ENCODE data around the gene DEPDC4.
"Not testable (repeated sequence)": the region's sequence is repeated elsewhere in the genome, so short reads cannot be mapped to it uniquely, and the experiment has no call there.

The DEPDC4 gene

GRCh38 chr12:100265107-100265506, 1.8 kb downstream of the DEPDC4 start:
- not testable (repeated sequence) for DNase-seq (ENCODE audit: low read depth in 4 of 4, low spot score in 1 of 4)

GRCh38 chr12:100263131-100263530, 3.7 kb downstream of the DEPDC4 start:
- DNase-seq (ENCODE audit: low read depth in 4 of 4, low spot score in 1 of 4), result no peak

- no peak for DNase-seq (ENCODE audit: low read depth in 4 of 4, low spot score in 1 of 4)
Measured at GRCh38 chr12:100258127-100258526, 8.8 kb downstream of the DEPDC4 start.

GRCh38 chr12:100254876-100255275, 12.0 kb downstream of the DEPDC4 start:
- no peak for DNase-seq (ENCODE audit: low read depth in 4 of 4, low spot score in 1 of 4)

DNA sequence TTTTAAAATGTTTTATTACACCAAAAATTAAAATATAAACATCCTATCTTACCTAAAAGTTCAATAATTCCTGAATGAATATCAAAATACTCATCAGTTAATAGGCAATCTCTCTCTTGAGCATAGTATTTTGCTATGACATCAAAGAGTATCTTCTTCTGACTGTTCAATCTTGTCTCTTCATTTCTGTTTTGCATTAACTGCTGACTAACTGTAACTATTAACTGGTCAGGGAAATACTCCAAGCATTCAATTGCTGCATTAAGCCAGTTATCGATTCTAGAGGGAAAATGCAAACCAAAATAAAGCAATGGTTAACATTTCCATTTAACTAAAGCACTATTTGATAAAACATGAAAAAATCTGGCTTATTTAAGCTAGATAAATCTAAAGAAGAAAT, 13.4 kb downstream of the DEPDC4 start:
- no peak for DNase-seq (ENCODE audit: low read depth in 4 of 4, low spot score in 1 of 4)

DNA sequence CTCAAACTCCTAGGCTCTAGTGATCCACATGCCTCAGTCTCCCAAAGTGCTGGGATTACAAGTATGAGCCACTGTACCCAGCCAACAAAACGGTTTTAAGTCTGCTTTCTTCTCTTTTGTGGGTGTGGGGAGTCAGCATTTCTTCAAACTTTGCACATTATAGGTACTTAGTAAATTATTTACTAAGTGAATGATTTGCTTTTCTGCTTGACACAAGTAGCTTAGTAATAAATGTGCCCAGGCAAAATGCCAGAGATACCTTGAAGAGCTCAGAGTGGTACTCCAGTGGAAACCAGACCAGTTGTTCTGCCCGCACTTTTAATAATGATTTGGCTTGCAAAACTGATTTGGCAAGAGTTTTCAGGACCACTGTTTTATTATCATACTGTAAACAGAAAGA, 15.0 kb downstream of the DEPDC4 start:
- no peak for DNase-seq (ENCODE audit: low read depth in 4 of 4, low spot score in 1 of 4)

DNA sequence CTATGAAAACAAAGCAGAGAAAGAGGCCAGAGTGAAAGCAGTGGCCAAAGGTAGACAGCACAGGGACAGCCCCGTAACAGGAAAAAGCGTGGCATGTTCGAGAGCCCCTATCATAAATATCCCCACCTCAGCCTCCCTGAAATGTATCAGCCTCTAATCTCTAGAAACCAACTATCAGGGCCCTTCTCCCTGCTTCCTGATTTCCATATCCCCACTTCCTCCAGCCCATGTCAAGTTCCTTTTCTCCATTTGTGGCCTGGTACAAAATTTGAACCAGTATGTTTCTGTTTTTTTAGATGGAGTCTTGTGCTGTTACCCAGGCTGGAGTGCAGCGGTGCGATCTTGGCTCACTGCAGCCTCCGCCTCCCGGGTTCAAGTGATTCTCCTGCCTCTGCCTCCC, 16.9 kb downstream of the DEPDC4 start:
- no peak for DNase-seq (ENCODE audit: low read depth in 4 of 4, low spot score in 1 of 4)

- DNase-seq (ENCODE audit: low read depth in 4 of 4, low spot score in 1 of 4), result no peak
Measured at GRCh38 chr12:100248886-100249285, 18.0 kb downstream of the DEPDC4 start.

DNA sequence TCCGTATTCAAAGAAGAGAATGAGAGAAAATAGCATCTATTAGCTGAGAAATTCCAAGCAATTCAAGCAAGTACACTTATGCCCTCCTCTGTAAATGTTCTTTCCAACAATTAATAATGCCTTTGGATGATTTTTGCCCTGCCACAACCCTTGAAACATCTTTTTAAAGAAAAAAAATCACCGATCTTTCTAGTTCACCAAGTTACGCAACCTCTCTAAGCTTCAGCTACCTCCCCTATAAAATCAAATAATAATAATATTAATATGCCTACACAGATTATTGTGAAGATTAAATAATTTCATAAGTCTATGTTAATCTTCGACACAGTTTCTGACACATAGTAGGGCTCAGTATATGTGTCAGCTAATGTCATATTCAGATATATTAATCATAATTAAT, 19.1 kb downstream of the DEPDC4 start:
- DNase-seq (ENCODE audit: low read depth in 4 of 4, low spot score in 1 of 4), result no peak

DNA sequence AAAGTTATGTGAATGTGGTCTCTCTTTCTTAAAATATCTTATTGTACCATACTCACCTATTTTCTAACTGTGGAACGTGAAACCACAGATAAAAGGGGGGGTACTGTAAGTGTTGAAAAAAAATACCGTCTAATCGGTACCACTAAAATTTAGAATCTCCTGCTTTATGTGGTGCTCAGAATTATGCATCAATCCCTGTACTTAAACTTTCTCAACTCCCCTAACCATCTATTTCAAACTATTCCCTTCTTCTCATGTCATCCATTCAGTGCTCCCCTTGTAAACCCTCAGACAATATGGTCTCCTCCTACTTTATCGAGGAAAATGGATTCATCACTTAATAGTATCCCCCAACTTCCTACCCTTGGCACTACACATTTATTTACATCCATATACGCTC, 23.7 kb downstream of the DEPDC4 start:
- no peak for DNase-seq (ENCODE audit: low read depth in 4 of 4, low spot score in 1 of 4)

- no peak for DNase-seq (ENCODE audit: low read depth in 4 of 4, low spot score in 1 of 4)
Measured at GRCh38 chr12:100239589-100239988, 27.3 kb downstream of the DEPDC4 start.

- DNase-seq (ENCODE audit: low read depth in 4 of 4, low spot score in 1 of 4), result no peak
Measured at GRCh38 chr12:100238801-100239200, 28.1 kb downstream of the DEPDC4 start.

GRCh38 chr12:100234591-100235304, 32.1 kb downstream of the DEPDC4 start:
- no peak for DNase-seq (ENCODE audit: low read depth in 4 of 4, low spot score in 1 of 4)

DNA sequence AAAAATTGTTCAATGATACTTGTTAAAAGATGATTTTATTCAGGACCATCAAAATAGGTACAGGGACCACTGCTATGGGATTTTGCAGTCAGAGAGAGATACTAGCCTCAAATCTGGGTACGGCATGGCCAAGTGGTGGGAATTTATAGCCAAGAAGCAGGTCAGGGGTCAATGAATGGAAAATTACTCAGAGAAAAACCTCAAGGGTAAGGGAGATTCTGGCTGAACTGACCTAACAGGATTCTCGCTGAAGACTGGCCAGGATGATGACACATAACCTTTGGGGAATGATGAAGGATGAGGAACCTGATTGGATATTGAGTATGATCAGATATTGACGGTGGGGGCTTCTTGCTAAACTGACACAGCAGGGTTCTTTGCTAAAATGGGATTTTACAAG, 32.7 kb downstream of the DEPDC4 start:
- DNase-seq (ENCODE audit: low read depth in 4 of 4, low spot score in 1 of 4), result no peak

DNA sequence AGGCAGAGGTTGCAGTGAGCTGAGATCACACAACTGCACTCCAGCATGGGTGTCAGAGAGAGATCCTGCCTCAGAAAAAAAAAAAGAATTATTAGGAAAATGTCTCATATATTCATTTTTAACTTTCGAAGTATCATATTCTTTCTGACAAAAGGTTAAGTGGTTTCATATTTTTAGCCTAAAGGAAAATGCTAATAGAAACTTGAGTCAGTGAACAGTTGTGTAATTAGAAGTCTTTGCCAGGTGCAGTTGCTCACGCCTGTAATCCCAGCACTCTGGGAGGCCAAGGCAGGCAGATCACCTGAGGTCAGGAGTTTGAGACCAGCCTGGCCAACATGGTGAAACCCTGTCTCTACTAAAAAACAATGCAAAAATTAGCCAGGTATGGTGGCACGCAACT, 35.0 kb downstream of the DEPDC4 start:
- not testable (repeated sequence) for DNase-seq (ENCODE audit: low read depth in 4 of 4, low spot score in 1 of 4)

DNA sequence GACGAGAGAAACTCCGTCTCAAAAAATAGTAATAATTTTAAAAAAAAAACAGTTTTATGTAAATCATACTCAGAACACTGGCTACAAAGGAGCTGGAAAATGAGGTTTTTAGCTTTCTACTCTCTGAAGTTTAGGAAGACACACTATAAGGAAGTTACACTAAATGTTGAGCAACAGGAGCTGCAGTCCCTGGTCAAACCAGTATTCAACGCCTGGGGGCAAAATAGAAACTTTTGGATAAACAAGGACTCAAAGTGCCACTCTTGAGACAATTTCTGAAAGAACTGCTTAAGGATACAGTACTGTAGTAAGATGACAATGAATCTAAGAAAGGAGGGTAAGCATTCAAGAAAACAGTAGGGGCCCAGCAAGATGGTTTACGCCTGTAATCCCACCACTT, 37.0 kb downstream of the DEPDC4 start:
- no peak for DNase-seq (ENCODE audit: low read depth in 4 of 4, low spot score in 1 of 4)

DNA sequence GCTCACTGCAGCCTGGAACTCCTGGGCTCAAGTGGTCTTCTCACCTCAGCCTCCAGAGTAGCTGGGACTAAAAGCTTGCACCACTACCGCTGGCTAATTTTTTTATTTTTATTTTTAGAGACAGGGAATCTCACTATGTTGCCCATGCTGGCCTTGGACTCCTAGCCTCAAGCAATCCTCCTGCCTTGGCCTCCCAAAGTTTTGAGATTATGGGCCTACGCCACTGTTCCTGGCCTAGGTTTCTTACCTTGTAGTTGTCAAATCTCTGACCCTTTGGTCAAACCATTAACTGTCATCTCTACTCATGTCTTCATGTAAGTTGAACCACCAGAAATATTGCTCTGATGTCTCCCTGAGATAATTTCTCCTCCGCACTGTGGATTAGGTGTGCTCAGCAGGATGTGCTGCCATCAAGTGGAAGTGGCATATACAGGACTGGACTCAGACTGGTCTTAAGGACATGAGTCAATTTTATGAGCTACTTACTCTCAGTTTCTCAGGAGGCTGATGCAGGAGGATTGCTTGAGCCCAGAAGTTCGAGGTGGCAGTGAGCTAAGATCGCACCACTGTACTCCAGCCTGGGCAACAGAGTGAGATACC, 37.7 kb downstream of the DEPDC4 start:
- DNase-seq (ENCODE audit: low read depth in 4 of 4, low spot score in 1 of 4), result no peak

DNA sequence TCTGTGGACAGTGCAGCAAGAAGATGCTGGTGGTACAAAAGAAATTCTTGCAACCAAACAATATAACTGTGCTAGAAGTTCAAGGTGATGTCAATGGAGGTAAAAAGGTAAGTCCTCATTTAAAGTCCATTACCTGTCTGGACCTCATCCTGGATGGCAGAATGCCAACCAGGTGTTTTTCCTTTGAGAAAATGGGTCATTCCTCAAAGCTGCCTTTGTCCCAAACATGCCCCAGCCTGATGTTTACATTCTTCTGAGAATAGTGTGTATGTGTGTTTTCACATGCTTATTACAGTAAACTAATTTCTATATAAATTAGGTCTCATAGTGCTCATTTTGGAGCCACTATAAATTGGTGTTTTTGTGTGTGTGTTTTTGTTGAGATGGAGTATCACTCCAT, 41.4 kb downstream of the DEPDC4 start:
- no peak for DNase-seq (ENCODE audit: low read depth in 4 of 4, low spot score in 1 of 4)

- not testable (repeated sequence) for DNase-seq (ENCODE audit: low read depth in 4 of 4, low spot score in 1 of 4)
Measured at GRCh38 chr12:100222173-100222572, 44.7 kb downstream of the DEPDC4 start.

- no peak for DNase-seq (ENCODE audit: low read depth in 4 of 4, low spot score in 1 of 4)
Measured at GRCh38 chr12:100221523-100221922, 45.4 kb downstream of the DEPDC4 start.

DNA sequence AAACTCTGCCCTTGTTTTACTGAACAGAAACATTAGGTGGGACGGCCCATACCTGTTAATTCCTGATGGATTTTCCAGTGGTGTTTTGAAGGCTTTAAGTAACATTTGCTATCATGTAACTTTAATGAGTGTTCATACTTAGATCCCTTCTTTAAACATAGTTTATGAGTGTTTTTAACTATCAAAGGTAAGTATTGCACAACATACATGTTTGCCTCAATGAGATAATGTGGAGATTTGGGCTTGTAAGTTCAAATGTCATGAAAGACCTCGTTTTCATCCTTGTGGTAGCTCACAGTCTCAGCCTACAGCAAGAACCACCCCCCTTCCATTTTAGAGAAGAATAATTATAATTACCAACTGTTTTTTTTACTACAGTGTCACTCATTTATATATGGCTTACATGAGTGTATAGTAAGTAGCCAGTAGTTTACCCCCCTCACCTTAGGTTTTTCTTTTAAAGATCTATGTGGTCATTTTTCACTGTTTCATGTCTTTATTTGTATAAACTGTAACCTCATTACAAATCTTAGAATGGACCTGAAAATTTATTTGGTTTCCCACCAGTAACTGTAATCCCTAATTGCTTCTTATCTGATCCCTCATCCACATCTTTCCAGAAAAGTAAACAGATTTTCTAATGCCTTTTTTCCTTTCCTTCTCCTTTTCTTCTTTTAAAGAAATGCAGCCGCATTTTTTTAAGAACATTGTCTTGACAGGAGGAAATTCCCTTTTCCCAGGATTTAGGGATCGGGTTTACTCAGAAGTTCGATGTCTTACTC, 47.4 kb downstream of the DEPDC4 start:
- DNase-seq (ENCODE audit: low read depth in 4 of 4, low spot score in 1 of 4), result no peak

- no peak for DNase-seq (ENCODE audit: low read depth in 4 of 4, low spot score in 1 of 4)
Measured at GRCh38 chr12:100216337-100216736, 50.5 kb downstream of the DEPDC4 start.
